GM21825 (cell line): ENCODE results near the gene FNDC3B.
"Not testable (repeated sequence)": the region's sequence is repeated elsewhere in the genome, so short reads cannot be mapped to it uniquely, and the experiment has no call there.

Experiments
- ATAC-seq: cut with Tn5 transposase; IDR thresholded peaks from one replicate; pipeline ENCODE4 v1.9.1; 2021; ENCODE audit warnings: mild to moderate bottlenecking, moderate library complexity; ENCODE audit not compliant: unreplicated experiment

Gene FNDC3B

DNA sequence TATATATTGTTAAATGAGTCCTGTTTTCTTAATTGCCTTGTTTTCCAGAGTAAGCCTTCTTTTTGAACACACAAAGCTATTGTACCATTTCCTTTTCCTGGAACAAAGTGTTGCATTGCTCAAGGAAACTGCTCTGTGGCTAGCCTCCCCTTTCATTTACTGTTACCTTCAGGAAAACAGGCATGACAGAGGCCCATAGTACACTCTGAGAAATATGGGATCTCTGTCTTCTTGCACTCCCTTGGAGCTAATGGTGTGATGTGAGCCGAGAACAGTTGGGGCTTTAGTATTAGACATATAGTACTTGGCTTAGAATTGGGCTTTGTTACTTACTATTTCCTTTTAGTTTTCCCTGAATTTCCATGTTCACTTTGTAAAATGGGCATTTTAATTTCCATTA lies 215.2 kb downstream of the FNDC3B start:
- ATAC-seq = no peak

DNA sequence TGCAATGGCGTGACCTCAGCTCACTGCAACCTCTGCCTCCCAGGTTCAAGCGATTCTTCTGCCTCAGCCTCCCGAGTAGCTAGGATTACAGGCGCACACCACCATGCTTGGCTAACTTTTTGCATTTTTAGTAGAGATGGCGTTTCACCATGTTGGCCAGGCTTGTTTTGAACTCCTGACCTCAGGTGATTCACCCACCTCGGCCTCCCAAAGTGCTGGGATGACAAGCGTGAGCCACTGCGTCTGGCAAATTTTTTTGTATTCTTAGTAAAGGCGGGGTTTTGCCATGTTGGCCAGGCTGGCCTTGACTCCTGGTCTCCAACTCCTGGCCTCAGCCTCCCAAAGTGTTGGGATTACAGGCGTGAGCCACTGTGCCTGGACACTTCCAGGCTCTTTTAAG lies 215.9 kb downstream of the FNDC3B start:
- not testable (repeated sequence) for ATAC-seq

DNA sequence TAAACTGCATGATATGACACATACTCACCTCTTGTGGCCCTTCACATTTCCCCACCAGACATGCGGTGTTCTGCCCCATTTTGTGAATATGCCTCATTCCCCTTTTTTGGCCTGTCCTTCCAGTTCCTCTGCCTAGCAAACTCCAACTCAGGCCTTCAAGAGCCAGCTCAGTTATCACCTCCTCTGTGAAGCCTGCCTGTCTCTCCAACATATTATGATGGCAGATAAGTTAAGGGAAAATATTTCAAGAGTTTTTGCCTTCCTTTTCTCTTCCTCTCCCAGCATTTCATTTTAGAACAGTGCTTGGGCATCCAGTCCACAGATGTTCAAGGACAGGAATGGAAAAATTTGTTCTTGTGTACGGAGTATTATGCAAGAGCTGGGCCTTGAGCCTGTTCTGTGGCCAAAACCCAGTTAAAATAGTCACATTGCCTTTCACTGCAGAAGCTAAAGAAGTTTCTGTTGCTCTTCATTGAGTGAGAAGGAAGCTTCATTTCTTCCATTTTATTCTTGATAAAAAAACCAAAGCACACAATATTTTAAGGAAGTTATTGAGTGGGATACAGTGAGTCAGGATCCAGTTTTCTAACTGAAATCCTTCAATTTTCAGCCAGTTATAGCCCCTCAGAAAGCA lies 216.8 kb downstream of the FNDC3B start:
- ATAC-seq = no peak

DNA sequence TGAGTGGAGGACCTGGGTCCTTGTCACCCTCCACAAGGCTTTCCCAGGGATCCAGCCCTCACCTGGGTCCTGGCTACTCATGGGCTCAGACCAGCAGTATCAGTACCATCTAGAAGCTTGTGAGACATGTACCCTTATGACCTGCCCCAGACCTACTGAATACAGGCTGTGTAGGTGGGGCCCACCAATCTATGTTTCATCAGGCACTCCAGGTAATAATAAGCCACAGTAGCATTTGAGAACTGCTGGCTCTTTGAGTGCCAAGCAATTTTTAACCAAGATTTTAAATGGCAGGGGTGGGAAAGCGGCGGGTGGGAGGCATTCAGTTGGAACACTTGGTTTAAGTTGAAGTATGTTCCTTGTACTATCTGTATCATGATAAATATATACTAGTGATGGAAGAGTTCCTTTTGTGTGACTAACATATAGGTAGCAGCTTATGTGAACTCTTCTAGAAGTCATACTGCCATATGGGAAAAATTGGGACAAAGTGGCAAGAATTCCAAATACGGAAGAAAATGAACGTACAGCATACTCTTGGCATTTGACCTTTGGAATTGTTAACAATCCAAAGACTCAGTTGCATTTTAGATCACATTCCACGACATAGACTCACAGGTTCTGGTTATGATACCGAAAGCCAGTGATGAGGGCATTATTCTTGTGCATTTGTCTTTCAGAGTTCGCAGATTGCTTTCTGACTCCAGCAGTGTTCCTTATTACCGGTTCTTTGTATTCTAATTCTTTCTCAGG lies 218.4 kb downstream of the FNDC3B start:
- no peak for ATAC-seq

DNA sequence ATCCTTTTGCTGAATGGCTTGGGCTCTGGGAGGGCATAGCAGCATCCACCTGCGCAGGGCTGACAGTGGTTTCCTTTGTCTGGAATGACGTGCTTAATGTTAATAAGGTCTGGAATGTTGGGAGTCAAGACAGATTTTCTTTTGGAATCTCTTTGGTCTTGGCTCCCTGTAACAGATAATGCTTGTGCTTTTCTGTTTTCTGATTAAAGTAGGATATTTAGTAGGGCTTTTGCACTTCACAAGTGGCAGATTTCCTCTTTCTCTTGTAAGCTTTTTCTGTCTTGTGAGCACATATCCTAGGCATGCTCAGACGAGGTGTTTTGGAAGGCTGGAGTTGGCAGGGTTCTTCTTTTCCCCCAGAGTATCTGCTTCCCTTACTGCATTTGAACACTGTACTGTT lies 219.2 kb downstream of the FNDC3B start:
- ATAC-seq = no peak

DNA sequence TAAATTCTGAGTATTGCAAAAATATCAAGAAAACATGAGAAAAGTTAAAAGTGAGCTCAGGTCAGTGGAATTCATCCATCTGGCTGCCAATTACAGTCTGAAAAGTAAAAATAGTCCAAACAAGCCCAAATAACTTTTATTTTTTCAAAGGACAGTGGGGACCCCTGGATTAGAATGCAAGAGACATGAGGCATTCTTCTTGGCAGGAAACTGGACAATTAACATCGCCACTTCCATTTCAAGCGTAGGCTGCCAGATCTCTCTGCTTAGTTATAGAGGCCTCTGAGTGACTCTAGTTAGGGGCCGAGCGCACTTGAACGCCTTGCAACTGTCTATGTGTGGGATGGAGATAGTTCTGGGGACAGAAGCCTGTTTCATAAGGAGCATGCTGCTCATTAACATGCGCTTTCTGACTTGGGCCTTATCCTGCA lies 219.7 kb downstream of the FNDC3B start:
- ATAC-seq = no peak

DNA sequence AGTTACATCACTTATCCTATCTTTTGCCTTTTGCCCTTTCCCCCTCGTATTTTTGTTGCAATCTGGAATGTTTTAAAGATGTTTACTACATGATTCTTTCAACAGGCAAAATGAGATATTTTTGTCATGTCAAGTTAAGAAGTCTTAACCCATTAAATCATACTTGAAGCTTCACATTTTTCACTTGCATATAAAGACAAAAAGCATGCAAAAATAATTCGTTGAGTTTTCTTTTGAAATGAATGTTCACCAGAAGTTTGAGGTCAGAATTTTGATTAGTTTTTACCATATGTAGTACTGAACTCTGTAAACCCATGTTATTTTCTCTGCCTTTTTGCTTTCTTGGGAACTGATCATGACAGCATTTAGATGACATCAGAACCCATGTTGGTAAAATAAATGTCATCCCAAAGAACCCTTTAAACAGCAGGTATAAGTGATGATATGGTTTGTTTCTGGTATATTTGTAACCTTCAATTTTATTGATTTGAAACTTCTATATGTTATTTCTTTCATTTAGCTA lies 220.4 kb downstream of the FNDC3B start:
- ATAC-seq = no peak

DNA sequence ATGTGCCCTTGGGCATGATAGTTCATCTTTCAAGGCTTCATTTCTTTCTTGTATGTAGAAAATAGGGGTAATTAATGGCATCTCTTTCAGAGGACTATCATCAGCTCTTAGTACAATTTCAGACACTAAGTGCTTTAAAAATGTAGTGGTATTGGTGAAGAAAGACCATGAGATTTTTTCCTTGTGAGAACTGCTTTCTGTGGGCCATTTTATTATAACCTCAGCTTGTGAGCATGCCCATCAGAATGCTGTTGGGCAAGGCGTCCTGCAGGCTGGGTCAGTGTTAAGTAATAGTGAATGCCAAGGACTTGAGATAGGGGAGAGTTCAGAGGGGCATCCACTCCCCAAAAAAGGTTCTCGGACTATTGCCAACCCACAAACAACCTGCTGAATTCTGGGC lies 221.0 kb downstream of the FNDC3B start:
- no peak for ATAC-seq

DNA sequence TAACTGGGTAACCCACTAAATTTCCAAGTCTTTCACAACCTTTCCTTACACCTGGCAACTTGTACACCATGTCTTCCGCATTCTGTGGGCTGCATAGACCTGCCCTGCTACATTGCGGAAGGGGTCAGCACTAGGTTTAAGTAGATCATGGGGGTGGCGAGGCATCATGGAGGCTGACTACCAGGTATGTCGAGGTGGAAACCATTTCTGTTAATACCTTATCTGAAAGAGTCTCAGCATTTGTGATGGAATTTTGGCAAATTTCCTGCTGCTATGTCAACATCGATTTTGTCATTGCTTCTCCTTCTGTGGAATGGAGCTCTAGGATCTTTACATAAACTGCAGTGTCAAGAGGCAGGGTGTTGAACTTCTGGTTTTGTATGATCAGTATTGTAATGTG lies 221.7 kb downstream of the FNDC3B start:
- ATAC-seq = no peak

DNA sequence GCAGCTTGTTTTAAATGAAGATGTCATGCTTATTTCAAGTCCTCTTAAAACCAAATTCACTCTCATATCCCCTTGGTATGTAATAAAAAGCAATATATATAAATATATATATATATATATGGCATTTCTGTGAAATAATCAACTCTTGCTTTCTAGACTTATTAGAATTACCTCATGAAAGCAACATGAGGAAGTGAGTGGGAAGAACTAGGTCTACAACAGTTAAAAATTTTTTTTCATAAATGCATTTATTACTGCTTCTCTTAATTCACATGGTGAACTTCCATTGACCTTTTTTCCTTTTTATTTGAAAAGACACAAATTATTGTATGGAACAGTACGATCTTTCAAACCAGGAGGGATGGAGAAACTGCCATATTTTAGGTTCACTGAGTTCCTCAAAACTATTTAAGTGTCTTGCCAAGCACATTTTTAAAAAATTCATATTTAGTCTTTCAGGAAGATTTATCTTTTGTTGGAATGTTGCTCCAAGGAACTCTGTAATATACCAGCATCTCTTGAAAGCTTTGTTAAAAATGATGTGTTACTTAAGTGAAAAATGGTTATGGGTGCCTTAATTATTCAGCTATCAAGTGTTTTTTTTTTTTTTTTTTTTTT lies 223.7 kb downstream of the FNDC3B start:
- no peak for ATAC-seq

DNA sequence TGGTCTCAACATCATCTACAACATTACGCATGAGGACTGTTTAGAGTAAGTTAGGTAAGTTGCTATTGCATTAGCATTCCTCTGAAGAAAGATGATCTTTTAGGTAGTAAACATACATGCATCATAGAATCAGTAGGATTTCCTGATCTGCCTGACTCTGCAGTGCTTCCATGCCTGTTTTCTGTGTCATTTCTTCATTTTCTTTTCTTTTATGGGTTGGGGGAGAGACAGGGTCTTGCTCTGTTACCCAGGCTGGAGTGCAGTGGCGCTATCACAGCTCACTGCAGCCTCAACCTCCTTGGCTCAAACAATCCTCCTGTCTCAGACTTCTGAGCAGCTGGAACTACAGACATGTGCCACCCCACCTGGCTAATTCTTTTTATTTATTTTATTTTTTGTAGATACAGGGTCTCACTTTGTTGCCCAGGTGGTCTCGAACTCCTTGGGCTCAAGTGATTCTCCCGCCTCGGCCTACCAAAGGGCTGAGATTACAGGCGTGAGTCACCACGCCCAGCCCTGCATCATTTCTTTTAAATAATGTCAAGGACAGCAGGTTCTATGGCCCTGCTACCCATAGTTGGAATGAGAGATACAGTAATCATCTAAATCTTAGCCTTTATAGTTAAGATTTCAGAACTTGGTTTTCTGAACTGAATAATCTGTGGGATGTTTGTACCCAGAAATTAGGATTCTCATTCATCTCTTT lies 224.6 kb downstream of the FNDC3B start:
- ATAC-seq = no peak

DNA sequence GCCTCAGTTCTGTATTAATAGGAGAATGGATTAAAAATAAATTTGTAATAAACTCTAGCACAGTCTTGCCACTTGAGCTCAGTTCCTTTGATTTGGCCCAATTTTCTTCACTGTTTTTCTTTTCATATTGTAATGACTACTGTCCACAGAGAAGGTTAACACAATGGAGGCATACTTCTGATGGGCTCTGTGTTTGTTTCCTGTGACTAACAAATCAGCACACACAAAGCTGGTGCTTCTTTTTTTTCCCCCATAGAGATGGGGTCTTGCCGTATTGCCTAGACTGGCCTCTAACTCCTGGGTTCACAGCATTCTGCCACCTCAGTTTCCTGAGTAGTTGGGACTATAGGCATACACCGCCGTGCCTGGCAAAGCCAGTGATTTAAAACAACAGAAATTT lies 226.7 kb downstream of the FNDC3B start:
- no peak for ATAC-seq

DNA sequence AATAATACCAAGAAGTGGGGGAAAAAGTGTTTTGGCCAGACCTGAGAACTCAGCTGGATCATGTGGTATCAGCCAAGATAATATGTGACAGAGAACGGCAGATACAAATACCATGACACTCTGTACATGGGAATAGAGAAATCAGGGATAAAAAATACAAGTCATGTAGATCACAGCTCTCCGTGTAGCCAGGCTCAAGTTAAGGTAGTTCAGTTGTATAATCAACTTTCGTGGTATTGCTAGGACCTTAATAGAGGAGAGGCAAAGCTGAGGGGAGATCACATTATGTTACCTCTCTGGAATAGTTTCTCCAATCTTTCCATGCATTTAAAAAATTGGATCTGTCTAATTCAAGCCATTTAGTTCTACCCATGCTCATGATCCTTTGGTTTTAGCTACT lies 229.0 kb downstream of the FNDC3B start:
- no peak for ATAC-seq

DNA sequence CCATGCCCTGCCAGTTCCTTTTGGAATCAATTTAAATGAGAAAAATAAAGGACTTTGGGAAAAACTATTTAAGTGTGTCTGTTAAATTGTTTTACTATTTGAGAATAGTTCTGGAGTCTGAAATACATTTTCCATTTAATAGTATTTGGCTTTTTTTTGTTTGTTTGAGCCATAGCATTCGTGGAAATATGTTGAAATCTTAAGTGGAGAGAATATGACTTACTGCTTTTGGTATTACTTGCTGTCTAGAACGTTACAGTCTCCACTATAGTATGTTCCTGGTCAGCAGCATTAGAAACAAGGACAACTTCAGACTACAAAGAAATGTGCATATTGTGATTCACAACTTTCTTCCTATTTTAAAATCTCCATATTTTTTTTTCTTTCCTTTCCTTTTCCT lies 229.5 kb downstream of the FNDC3B start:
- ATAC-seq = no peak

DNA sequence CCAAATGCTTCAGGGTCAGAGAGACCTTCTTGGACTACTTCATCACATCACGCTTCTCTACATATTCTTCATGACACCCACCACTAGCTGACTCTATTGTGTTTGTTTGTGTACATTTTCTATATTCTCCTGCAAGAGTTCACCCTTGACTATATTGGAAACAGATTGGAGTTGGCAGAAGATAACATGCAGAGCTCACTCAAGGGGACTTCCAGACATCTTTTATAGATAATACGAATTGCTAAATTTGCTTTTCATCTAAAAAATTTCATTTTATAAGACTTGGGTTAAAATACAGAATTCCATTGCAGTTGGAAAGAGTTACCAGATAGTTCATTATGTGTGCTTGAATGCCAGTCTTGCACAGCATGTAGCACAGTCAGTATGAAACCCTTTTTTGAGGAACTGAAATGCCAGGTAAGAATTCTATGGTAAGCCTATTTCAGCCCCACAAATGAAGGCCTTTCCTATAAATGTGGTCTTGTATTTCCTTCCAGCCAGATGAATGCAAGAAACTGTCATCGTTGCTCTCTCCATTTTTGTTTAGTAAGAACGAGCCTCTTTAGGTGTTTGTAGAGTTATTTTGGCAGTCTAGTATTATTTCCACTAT lies 231.3 kb downstream of the FNDC3B start:
- ATAC-seq = peak; percentile 98

DNA sequence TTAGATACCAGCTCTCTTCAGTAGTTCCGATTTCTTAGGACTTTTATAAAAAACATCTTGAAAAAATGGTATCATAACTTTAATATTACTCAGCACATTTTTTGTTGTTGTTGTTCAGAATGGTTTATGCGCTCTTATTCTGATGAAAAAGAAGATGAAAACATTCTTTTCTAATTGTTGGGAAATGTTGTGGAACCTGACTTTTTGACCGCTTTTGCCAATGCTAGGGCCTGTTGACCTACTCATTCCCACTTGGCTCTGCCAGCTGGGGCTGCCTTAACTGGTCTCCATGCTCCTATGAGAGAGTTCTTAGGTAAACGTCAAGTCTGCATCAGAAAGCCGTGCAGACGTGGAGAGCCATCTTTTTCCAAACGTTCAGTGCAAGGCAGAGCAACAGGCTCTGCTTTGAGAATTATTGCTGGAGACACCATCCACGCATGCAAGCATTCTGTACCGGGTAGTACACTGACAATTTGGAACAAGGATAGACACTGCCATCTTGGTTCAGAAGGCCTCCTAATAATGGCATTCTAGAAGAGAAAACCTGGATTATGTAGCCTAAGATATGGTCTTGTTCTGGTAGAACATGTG lies 232.1 kb downstream of the FNDC3B start:
- no peak for ATAC-seq

DNA sequence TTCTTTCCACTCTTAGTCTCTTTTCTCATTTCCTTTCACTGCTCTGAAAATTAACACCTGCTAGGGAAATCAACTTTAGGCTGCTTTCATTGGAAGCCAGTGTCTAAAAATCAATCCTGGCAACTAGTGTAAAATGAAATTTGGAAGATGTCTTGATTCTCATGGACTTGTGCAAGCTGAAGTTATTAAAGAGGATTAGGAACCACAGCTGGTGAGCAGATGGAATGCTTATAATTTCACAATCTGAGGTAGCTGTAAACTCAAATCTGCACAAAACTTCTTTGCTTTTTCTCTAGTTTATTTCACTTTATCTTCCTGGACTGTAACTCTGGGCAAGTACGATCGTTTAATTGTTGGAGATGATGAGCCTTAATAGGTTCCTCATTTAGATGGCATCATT lies 233.3 kb downstream of the FNDC3B start:
- ATAC-seq = no peak

DNA sequence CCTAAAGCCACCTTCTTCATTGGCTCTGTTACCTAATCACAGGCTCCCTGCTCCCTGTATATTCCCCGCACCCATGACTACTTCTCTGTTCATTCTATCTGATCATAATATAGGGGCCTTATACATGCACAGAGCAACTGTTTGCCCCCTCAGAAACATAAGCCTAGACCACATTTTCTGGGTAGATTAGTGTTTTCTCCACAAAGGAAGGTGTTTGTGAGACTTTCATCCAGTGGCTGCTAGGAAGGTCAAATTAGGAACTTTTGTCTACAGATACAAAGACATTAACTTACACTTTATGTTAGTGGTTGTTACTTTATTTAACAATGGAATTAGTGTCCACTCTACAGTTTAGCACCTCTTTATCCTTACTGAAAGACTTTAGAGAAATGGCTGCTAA lies 234.0 kb downstream of the FNDC3B start:
- ATAC-seq = no peak

DNA sequence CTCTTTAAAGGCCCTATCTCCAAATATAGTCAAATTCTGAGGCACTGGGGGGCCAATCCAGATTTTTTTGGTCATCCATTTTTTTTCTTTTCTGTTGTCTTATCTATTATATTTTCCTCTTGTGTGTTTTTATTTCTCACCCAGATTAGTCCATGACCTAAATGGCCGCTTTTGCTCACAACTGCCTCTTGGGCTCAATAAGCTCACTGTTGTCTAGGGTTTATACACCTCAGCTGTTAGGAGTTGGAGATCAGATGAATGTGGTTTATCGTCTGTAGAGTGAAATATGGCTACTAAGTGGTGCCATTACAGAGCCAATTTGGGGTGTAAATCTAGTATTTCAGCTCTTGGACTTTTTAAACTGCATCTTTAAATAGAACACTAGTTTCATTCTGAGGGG lies 235.5 kb downstream of the FNDC3B start:
- ATAC-seq = no peak

DNA sequence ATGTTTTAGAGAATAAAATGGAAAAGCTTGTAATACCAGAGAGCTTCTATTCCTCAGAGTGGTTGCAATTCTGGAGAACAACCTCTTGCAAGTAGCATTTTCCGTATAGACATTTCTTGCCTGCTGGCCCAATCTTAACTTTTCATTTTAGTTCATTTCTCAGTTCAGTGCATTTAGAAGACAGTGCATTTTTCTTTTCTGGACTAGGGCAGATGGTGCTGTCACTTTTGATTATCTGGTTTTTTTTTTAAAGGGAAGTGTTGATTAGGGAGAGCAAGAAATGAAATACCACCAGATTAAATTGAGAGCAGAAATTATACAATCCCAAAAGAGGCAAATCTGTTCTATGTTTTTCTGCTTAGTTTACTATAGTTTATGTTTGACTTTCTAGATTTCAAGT lies 236.2 kb downstream of the FNDC3B start:
- ATAC-seq = no peak

DNA sequence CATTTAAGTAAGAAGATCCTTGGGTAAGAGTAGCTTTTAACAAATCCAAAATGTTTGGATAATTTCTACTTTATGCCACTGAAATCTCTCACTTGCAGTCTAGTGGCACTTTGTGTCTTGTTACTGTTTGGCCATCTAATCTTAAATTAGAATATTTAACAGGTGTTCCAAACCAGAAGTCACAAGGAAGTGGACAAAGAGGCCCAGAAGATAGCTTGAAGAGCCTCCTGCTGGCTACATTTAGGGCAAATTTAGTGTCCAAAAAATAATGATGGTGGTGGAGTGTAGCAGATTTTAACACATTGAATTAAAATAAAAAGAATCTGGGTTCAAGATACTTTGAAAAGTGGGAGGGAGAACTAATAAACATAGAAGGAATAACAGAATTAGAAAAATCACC lies 236.7 kb downstream of the FNDC3B start:
- ATAC-seq = no peak
